GM21723 (cell line): ENCODE results near the gene CORO1C.
"Not testable (repeated sequence)": the region's sequence is repeated elsewhere in the genome, so short reads cannot be mapped to it uniquely, and the experiment has no call there.

ENCODE experiments used
- ATAC-seq: cut with Tn5 transposase; IDR thresholded peaks from one replicate; pipeline ENCODE4 v1.9.1; 2021; ENCODE audit warnings: mild to moderate bottlenecking, moderate library complexity; ENCODE audit not compliant: unreplicated experiment

Gene CORO1C

GRCh38 chr12:108638141-108638827 lies 93.0 kb downstream of the CORO1C start:
- no peak for ATAC-seq

DNA sequence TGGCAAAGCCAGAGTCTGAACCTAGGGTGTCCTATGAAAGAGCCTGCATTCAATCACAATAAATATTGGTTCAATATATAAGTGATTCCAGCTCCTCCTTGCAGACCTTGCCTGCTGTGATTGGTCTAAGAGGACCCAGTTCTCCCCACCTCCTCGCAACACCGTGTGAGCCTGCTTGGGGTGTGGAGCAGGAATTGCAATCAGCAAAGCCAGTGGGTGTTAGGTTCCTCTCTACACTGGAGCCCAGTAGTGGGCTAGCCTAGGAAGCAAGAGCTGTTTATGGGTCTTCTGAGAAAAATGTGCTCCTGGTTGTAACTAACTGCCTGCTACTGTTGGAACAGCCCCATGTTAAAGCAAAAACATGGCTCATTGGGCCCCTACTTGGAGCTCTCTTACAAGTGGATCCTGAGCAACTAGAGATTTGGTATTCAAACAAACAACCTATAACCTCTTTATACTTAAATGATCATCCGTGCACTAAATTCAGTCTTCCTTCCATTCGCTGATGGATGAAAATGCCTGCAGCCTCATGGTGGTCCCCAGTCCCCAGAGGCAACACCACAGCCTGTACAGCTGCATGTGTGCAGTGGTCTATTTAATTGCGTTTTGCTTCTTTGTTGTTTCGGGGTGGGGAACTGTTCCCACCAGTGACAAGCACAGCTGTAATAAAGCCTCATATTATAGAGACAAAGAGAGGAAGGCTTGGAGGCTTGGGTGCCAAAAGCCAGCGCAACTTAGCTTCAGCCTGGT lies 93.9 kb downstream of the CORO1C start:
- no peak for ATAC-seq

GRCh38 chr12:108635997-108636808 lies 95.1 kb downstream of the CORO1C start:
- no peak for ATAC-seq

- ATAC-seq = peak; percentile 58
These were observed 95.9 kb downstream of the CORO1C start for GRCh38 chr12:108635201-108635996.

DNA sequence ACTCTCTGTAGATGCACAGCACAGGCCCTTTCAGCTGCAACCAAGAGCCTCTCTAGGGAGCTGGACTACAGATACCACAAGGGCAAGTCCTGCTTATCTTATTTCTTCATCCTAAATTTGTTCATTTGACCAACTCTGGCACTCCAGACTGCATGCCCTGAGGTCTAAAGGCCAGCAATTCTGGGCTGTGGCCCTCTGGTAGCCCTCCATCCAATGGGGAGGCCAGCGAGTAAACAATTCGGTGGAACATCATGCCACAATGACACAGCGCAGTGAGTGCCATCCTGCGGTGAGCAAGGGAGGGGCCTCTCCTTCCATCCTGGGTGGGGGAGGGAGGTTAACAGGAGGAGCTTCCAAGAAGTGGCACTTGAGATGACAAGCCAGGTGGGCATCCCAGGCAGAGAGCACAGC lies 97.0 kb downstream of the CORO1C start:
- no peak for ATAC-seq

- ATAC-seq = peak; percentile 57
These were observed 97.6 kb downstream of the CORO1C start, which contains the start of gene SELPLG for GRCh38 chr12:108633534-108634248. Gene SELPLG (minus strand): TSS chr12:108633894. CDS start chr12:108624307, 9,587 bp downstream.

- ATAC-seq = no peak
These were observed 98.2 kb downstream of the CORO1C start for GRCh38 chr12:108633081-108633533.

- not testable (repeated sequence) for ATAC-seq
These were observed 100.1 kb downstream of the CORO1C start for GRCh38 chr12:108631261-108631660.

GRCh38 chr12:108630481-108631207 lies 100.7 kb downstream of the CORO1C start:
- ATAC-seq = no peak

DNA sequence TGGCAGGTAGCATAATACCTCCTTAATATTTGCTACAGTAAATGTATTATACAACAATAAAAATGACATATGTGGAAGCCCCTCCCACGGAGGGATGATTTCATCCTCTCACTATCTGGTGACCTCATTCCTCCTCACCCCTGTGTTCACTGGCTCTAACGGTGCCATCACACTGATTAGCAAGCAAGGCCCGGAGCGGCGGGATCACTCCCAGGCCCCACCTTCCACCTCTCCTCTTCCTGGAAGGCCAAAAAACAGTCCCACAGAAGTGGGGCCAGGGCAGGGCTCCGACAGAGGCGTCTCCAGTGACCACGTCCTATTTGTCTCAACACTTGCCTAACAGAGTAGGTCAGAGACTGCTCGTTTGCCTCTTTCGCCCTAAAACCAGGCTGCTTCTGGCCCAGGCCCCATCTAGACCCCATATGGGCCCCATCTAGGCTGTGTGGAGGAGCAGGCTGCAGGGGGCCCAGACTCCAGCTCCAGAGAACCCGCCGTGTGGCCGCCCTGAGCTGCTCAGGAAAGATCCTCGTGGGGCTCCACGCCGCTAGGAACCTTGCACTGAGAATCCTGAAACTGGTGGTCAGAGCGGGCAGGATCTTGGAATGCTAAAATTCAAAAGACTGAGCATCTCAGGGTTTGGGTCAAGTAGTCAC lies 101.4 kb downstream of the CORO1C start:
- no peak for ATAC-seq

- ATAC-seq = no peak
These were observed 102.2 kb downstream of the CORO1C start for GRCh38 chr12:108629151-108629550.

GRCh38 chr12:108627134-108627920 lies 104.0 kb downstream of the CORO1C start:
- no peak for ATAC-seq

DNA sequence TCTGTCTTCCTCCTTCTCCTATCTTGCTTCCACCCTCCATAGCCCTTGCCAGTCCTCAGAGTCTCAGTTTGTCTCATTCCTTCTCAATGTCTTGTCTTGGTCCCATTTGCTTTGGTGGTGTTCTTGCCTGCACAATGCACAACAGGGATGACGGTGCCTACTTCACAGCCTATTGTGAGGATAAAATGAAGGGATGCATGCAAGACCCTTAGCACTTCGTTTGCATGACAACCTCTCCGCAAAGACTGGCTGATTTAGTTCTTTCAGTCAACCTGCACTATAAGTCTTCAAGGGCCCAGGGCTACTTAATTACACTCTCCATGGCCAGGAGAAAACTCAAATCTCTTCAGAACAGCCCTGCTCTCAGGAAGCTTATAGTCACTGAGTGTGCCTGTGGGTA lies 106.1 kb downstream of the CORO1C start:
- ATAC-seq = no peak

GRCh38 chr12:108623577-108623976 lies 107.7 kb downstream of the CORO1C start:
- ATAC-seq = no peak

DNA sequence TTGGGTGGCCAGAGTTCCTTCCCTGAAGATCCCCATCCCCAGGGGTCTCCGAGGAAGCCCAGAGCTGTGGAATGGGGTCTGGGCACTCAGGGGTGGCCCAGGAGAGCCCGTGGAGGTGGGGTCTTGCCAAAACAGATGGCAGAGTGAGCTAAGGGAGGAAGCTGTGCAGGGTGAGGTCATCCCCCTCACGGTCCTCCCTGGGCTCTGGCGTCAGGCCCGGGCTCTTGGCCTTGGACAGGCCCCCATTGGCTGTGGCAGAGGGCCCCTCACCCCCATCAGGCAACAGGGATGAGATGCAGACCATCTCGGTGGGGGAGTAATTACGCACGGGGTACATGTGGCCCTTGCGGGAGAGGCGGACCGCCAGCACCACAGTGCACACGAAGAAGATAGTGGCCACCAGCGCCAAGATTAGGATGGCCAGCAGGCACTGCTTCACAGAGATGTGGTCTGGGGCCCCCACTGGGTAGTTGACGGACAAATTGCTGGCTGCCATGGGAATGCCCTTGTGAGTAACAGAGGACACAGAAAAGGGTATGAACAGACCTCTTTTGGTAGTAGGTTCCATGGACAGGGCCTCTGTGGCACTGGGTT lies 108.3 kb downstream of the CORO1C start:
- ATAC-seq = no peak

DNA sequence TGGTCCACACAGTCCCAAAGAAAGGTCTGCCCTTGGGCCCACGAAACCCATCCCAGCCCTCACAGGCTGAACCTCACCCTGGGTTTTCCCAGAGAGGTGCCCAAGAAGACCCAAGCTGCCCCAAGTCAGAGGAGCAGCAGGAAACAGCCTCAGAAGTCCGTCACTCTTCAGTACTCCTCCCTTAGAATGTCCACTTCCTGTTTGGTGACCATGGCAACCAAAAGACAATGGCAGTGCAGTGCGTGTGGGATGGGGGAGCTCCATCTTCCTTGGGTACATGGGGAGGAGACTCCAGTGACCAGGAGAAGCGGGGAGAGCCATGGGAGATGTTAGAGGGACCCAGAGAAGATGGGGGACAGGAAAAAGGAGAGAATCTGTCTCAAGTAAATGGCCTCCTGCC lies 108.9 kb downstream of the CORO1C start:
- ATAC-seq = no peak

GRCh38 chr12:108621161-108621560 lies 110.2 kb downstream of the CORO1C start:
- ATAC-seq = no peak
